WI38 (cell line): ENCODE results near the gene EXOC3.

Experiments used
- H3K4me3 ChIP-seq: 2 replicates; pipeline ENCODE4 v1.5.1; 2011; ENCODE audit warnings: low read depth, mild to moderate bottlenecking, control low read depth, low read length
- CTCF ChIP-seq: IDR thresholded peaks from 2 replicates; pipeline ENCODE4 v1.5.1; 2012; ENCODE audit warnings: low read depth, mild to moderate bottlenecking, control low read depth, low read length

Gene EXOC3

DNA sequence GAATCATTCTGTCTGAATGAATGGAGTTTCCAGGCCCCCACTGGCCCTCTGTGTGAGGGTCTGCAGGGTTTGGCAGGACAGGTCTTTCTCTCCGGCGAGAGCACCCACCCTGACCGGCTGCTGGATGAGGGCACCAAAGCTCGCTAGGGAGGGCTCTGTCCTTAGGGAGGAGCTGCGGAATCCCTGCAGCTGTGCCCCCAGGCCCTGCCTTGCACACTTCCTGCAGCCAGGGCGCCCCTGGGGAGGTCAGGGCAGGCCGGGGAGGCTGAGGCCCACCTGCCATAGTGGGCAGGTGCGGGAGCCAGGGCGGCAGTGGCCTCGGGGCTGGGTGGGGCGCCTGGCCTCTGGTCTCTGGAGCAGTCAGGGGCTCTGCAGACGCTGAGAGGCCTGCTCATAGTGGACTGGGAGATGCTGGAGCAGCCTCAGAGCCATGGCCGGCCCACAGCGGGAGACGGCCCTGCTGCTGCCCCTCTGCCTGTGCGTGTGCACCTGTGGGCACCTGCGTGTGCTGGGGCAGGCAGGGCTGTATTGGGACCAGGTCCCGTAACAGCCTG, 36.1 kb downstream of the EXOC3 start:
- TF ChIP-seq CTCF, result no peak

DNA sequence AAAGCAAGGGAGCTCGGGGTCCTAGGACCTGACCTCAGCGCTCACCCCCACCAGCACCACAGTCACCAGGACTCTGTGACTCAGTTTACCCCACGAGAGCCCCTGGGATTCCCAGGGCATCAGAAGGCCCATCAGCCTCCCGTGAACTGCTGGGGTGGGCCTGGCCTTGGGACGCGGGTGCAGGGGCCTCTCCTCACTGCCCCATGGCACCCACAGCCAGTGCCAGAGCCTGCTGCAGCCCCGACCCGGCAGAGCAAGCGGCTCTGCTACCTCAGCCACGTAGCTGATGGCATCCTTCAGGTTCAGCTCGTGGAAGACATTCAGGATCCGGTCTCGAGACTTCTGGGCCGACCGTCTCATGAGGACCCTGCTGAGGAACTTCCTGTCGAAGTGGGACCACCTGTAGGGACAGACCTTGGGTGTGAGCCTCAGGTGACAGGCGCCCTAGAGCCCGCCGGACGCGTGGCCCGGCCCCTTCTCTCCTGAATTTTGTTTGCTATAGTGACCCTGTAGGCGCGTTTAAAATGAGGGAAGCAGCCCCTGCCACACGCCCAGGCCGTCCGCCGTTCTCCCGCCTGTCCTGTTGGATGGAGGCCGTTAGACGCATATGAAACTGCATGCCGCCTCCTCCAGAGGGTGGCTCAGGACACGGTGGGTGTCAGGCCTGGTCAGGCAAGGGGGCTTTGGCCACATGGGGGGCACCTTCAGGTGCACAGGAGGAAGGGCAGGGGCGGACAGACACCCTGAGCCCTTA, 36.8 kb downstream of the EXOC3 start:
- no peak overlapping the region for H3K4me3 ChIP-seq
- TF ChIP-seq CTCF, result no peak

More for the DNA sequence above, 36.1 kb downstream of the EXOC3 start:
- no peak overlapping the region for H3K4me3 ChIP-seq

DNA sequence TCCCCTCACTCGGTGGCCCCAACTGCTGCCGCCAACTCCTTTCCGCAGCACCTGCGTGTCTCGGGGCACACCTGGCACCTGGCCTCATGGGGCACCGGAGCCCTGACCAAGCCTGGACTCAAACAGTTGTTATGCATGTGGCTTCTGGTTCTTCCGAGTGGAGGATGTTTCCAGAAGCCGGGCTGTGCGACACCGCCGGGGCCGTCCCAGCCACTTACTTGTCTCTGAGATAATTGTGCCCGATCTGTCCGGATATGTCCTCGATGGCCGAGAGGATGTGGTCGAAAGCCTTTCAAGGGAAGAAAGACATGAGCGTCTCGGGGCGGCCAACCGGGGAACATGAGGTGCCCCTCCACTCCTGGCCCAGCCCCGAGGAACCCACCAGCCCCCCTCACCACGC, 38.4 kb downstream of the EXOC3 start:
- no peak for TF ChIP-seq CTCF
- H3K4me3 ChIP-seq, result no peak overlapping the region

DNA sequence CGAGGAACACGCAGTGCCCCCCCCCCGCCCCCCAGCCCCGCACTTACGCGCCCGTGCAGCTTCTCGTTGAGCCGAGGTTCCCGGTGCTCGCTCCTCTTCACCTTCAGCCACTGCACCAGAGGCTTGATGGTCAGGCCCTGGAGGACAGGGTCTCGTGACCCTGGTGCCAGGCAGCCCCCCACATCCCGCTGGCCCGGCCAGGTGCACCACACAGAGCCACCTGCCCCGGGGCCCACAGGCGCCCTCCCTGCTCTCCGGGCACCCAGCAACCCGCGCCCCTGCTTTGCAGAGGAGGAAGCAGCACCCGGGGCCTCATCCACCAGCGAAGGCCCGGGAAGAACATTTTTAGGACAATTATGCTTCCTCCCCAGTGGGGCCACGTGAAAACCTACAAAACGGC, 39.0 kb downstream of the EXOC3 start:
- H3K4me3 ChIP-seq, result no peak overlapping the region
- TF ChIP-seq CTCF, result no peak

DNA sequence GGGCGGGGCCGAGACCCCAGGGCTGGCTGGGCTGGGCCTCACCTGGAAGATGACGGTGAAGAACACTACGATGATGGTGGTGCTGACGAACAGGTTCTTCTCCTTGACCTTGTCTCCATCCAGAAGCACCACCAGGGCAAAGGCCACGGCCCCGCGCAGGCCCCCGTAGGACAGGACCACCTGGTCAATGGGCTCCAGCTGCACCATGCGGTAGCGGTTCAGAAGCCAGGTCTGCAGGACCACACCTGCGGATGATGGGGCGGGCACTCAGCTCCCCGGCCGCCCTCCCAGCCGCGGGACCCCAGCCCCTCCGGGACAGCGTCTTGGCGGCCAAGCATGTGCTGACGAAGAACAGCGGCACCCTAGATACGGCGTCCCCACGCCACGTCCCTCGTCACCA, 39.5 kb downstream of the EXOC3 start:
- H3K4me3 ChIP-seq, result no peak overlapping the region
- no peak for TF ChIP-seq CTCF

DNA sequence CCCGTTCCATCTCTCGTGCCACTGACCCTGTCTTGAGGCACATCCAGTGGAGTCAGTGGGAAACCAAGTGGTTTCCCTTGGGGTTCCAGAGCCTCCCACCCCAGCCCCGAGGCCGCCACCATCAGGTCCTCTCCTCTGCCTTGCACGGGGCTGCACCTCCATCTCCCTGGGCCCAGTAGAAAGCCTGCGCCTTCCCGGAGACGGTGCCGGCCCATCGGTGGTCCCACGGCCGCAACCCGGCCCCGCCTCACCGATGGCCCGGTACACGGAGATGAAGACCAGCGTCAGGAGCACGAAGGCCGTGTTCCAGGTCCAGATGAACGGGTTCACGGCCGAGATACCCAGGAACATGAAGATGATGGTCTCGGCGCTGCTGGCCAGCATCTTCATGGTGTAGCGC, 40.0 kb downstream of the EXOC3 start:
- no peak overlapping the region for H3K4me3 ChIP-seq
- no peak for TF ChIP-seq CTCF

- no peak for TF ChIP-seq CTCF
- H3K4me3 ChIP-seq, result no peak overlapping the region
Observed at GRCh38 chr5:483434-484140, 40.6 kb downstream of the EXOC3 start.
